HG03457 (cell line): ENCODE measurements around the gene CPB2.

Experiments used
- ATAC-seq: cut with Tn5 transposase; IDR thresholded peaks from one replicate; pipeline ENCODE4 v1.9.1; 2021; ENCODE audit warnings: moderate number of reproducible peaks; ENCODE audit not compliant: unreplicated experiment

The CPB2 gene

DNA sequence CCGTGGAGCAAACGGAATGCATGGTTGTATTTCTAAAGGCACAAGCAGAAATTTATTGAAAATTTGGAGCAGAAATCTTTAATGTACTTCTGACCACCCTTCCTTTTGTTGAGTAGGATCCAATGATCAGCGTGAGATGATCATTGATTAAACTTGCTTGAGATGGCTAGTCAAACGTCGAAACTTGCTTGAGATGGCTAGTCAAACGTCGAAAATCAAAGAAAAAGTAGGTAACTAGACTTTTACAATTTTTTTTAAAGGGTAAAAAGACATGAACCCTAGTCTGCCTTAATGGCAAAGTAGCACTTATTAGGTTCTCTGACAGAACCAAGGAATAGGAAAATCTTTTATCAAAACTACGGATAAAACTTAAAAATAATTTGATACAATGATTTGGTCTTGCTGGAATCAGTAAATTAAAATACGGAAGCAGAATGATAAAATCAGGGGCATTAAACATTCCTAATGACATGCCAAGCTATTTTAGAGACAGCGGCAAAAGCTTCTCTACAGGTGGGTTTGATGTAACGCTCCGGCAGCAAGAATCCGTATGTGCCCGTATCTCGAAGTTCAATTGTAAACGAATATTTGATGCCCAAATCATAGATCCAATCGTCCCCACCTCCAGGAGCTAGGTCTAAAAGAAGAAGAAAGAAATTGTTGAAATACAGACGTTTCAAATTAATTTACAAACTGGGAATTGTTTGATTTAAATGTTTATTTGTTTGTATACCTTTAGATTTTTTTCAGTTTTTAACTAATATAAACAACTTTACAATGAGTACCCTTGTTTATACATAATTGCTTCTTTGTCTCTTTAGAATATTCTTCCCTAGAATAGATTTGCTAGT is 51.4 kb downstream of the CPB2 start:
- ATAC-seq, result no peak

DNA sequence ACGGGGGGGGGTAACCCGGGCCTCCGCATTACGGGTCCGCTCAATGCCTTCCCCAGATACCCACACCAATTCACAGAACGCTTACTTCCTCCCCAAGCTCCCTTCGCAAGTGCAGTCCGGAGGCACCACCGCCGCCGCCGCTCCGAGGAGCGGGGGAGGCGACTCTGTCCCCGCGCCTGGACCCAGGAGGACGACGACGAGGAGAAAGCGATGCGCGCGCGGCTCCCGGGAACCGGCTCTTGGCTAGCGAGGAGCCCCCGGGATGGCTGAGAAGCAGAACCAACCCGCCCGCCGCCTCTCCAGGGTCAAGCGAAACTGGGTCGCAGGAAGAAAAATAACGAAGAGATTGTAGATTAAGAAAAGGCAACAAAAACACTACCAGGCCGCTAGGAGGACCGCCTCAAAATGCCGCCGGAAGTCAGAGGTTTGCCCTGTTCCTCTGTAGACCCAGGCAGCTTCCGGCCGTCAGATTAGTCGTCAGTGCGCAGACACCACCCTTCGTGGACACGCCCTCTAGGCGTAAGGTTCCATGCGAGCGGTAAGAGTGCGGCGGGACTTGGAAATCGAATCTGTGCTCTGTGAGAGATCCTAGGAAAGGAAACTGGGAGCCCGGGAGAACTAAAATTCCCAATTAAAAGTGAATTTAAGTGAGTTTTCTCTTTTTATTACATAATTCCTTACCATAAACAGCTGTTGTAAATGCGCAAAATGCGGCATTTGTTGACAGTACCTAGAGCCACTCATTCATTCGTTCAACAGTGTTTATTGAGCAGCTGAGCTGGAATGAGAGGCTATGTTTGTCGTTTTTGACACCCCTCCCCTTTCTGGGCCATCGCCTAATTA is 52.3 kb downstream of the CPB2 start, which contains the start of gene ZC3H13:
Gene ZC3H13, minus strand, starts transcription at position 428 of the 843 bp plus-strand sequence. CDS start 7,239 bp downstream, outside the sequence.
- peak; percentile 96 for ATAC-seq

DNA sequence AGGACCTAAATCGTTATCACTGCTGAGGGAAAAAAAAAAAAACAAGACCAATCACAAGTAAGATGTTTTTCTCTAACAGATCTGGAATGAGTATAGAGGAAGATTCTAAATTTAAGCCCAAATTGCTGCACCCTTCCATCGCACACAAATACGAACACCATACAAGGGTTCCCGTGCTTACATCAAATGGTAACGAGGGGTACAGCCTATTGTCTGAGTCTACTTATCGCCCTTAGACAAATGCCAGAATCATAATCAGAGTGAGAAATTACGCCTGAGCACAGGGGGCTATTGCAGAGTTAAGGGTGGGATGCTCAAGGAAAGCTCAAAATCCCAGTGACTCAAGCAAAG is 52.9 kb downstream of the CPB2 start:
- ATAC-seq, result no peak

DNA sequence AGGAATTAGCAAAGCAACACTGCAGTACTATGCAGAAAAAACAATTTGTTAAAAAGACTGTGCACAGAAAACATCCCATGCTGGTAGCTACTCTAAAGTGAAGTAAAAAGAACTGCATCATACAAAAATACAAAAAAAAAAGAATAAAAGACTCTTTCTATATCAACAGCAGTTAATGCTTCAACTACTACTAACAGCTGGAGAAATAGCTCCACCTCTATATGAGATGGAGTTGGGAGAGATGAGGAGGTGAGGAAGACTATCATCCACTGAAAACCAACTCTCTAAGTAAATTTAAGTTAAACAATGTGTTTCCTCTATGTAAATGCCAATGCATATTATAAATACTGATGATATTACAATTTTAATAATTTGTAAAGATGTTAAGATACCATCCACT is 54.1 kb downstream of the CPB2 start:
- no peak for ATAC-seq

DNA sequence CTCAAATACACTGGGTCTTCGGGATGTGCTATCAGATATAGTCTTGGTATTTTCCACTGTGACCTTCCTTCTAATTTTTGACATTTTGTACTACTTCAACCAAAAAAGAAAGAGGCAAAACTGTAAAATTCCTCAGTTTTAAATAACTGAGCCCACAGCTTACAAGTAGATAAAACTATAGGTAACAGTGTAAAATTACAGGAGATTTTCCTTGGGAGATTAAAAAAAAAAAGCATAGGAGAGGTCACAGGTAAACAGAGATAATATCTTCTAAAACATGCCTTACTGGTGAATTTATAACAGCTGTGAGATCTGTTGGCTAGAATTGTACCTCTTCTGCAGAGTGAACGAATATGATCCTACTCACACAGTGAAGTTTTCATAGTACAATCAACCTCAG is 59.4 kb downstream of the CPB2 start:
- ATAC-seq, result no peak

DNA sequence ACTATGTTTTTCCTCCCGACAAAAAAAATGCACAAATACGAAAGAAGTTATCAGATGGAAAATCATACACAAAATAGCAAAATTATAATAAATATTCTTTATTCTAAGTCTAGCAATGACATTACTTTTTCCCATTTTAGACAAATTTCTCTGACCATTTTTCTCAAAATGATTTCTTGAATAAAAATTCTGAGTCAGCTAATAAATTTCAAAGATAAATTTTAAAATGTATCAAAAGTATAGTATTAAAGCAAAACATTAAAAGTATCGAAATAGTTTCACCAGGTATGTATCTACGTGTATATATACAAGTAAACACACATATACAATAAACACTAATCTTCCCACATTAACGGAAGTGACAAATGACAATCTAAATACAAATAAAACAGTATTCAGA is 61.2 kb downstream of the CPB2 start:
- no peak for ATAC-seq

DNA sequence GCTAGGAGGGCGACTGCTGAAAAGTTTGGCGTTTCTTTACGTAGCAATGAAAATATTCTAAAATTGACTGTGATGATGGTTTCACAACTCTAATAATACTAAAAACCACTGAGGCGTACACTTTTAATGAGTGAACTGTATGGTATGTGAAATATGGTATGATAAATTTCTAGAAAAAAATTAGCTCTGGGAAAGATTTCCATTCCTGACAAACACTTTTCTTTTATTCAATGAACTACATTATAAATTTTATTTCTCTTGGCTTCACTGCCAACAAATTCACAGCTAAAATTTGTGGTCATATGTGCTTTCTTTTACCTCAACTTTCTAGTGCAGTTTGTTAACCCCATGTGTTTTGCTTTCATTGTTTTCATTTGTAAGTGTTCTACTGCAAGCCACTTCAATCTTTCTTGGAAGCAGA is 63.4 kb downstream of the CPB2 start:
- ATAC-seq, result no peak

DNA sequence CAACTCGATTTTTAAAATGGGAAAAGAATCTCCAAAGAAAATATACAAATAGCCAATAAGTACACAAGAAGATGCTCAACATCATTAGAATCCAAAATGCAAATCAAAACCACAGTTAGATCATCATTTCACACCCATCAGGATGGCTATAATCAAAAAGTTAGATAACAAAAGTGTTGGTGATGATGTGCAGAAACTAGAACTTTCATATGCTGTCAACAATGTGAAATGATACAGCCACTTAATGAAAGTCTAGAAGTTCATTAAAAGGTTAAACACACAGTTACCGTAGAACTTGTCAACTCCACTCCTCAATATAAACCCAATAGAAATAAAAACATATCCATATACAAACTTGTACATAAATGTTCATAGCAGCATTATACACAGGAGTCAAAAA is 64.1 kb downstream of the CPB2 start:
- no peak for ATAC-seq

DNA sequence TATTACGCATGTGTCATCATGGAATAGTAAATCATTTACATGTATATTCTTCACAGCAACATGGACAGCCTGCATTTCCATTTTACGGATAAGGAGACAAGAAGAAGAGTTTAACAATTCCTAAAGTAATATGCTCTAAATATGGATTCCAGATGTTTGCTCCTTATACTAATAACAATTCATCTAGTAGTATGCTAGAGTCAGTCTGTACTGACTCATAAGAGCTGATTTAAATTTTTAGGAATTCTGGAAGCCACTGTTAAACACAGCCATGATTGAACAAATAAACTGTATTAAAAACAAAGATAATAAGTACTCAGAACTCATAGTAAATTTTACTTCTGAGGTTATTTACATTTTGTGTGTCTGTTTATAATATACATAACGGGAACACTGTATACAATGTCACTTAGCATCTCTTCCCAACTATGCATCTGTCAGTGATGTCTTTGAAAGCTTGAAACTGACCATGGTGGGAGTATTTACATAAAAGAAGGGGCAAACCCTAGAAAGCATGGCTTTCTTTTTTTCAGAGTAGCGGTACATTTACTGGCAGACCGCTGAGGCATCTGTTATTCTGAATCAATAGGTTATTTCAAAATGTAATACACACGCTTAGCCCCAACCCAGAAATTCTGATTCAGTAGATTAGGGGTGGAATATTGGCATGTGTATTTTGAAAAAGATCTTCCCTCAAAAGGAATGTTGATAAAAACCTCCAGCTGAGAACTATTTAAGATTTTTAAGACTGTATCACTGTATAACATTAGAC is 65.2 kb downstream of the CPB2 start:
- no peak for ATAC-seq

DNA sequence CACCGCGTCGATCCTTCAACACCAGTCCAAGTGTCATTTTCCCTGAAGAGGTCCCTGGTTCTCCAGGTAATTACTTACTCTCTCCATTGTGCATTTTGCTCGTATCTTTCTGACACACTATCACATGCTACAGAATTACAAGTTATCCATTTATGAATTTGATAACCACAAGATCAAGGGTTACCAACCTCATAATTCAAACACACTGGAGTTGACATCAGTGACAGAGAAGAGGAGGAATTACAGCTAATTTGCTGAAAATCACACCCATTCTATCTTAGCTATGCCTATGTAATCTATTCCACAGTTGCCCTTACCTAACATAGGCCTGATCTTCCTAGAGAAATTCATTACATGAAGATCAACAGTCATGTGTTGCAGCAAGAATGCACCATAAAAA is 66.5 kb downstream of the CPB2 start:
- ATAC-seq, result no peak

DNA sequence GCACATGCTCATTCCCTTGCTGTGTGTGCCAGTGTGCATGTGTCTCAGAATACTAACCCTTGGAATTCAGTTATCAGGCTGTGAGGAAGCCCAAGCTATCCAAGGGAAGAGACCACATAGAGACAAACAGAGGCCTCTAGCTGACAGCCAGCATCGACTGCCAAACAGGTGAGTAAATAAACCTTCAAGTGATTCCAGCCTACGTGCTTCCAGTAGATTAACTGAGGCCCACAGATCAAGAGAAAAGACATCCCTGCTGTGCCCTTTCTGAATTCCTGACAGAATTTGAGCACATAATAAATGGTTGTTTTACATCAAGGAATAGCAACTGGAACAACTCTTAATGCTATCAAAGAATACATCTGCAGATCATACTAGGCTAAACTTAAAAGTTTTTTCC is 69.8 kb downstream of the CPB2 start:
- no peak for ATAC-seq

DNA sequence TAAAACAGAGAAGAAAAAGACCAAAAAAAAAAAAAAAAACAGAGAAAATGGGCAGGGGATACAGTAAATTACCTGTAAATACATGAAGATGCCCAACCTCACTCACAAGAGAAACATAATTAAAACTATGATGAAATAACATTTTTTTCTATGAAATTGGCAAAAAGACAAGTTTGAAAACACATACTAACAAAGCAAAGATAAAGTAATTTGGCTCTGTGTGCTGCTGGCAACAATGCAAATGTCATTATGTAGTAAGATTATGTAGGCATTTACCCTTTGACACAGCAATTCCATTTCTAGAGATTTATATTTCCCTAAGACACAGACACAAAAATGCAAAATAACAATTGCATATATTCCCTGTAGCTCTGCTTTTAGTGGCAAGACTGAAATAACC is 72.5 kb downstream of the CPB2 start:
- no peak for ATAC-seq

DNA sequence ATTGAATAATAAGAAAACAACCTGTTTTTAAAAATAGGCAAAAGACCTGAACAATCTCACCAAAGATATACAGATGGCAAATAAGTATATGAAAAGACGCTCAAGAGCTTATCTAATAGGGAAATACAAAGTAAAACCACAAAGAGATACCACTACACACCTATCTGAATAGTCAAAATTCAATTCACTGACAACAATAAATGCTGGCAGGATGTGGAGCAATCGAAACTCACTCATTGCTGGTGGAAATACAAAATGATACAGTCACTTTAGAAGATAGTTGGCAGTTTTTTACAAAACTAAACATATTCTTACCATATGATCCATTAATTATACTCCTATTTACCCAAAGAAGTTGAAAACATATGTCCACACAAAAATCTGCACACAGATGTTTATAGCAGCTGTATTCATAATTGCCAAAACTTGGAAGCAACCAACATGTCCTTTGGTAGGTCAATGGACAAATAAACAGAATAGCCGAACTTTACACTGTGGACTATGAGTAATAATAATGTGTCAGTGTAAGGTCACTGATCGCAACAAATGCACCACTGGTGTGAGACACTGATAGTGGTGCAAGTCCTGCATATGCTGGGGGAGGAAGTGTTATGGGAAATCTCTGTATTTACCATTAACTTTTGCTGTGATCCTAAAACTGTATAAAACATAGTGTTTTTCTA is 73.1 kb downstream of the CPB2 start:
- ATAC-seq, result no peak

DNA sequence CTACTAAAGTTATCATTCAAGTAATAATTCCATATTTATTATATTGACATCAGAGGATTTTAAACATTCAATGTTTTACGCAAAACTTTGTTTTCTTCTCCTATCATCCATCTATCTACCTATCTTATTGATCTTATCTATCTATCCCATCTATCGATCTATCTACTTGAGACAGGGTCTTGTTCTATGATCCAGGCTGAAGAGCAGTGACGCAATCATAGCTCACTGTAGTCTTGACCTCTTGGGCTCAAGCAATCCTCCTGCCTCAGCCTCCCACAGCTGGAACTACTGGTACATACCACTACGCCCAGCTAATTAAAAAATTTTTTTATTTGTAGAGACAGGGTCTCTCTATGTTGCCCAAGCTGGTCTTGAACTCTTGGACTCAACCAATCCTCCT is 79.7 kb downstream of the CPB2 start:
- ATAC-seq, result no peak

DNA sequence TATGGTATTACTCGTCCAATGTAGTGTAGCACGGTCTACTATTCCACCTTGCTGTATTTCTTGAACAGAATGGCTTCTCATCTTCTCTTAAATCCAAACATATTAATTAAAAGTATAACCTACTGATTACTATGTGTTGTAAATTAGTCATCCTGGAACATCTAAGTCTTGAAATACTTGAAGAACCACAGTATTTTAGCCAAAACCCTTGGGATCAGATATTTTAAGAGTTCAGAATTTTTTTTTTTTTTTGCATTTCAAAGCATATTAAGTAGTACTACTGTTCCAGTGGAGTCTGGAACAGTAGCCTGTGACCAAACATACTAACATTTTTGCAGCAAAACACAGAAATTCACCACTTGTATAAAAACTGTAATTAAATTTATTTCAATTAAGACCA is 82.4 kb downstream of the CPB2 start:
- no peak for ATAC-seq

DNA sequence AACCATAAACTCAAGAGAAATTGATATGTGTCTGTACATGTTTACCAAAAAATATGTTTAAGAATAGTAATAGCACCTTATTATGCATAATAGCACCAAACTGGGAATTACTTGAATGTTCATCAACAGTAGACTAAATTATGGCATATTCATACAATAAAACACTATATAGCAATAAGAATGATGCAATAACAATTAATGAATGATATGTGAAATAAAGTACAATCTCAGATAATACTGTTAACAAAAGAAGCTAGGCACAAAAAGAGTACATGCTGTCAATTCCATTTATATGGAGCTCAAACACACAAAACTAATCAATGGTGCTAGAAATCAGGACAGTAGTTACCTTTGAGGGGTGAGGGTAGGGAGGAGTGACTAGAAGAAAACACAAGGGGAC is 88.6 kb downstream of the CPB2 start:
- no peak for ATAC-seq

DNA sequence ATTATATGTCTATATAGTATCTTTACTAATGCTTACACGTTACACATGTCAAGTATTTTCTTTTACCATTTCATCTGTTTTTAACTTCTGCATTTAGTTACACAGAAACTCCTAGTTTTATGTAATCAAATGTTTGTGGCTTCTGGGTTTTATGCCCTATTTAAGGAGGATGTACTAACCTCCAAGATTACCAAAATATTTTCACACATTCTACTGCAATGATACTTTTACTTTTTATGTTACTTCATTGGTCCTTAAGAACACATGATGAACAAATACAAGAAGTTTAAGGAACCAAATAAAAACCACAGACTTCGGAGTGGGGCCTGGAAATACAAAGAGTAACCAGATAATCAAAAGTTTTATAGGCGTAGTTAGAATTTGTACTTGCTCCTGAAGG is 89.5 kb downstream of the CPB2 start:
- no peak for ATAC-seq

DNA sequence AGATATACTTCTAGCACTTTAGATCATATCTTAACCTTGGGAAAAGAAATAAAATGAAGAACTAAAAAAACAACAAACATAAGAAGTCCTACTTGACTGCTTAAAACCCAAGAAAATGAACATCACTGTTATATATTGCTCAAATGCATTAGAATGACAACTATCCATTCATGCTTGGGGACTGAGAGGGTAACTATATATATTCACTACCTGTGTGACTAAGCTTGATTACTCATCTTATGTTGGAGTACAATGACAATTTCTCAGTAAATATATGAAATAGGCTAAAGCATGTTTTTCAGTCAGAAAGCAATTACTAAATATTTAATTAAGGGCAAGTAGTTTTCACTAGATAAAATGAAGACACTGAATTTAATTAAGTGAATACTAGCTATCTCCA is 92.4 kb downstream of the CPB2 start:
- no peak for ATAC-seq

DNA sequence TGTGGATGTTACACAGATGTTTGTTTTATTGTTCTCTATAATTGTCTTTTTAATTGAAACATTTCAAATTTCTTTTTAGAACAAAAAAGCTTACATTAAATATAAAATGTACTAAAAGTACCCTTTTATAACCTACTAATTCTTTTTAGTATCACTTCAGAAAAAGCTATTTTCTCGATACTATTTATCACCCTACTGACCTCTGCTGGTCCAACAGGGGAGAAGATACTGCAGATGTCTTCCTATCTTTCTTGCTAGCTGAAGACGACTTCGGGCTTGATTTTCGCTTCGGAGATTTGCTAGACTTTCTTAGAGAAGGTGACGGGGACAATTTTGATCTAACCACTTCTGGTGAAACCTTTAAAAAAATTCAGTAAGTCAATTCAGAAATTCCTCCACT is 94.7 kb downstream of the CPB2 start:
- ATAC-seq, result no peak

DNA sequence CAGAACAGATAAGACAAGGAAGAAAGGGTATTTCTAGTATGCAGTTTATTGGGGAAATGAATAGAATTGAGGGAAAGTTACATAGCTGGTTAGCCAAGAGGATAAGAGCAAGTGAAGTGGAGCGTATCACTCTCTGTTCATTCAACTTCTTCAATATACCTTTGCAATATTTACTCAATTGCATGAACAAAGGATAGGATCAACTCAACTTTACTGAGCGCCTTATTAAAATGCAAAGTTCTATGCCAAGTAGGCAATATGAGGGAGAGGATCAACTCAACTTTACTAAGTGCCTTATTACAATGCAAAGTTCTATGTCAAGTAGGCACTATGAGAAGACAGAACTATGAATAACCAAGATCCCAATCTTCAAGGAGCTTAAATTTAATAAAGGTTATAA is 96.2 kb downstream of the CPB2 start:
- no peak for ATAC-seq
